ENCODE results near the gene LCMT1.
"Not testable (repeated sequence)": the region's sequence is repeated elsewhere in the genome, so short reads cannot be mapped to it uniquely, and the experiment has no call there.

The LCMT1 gene

DNA sequence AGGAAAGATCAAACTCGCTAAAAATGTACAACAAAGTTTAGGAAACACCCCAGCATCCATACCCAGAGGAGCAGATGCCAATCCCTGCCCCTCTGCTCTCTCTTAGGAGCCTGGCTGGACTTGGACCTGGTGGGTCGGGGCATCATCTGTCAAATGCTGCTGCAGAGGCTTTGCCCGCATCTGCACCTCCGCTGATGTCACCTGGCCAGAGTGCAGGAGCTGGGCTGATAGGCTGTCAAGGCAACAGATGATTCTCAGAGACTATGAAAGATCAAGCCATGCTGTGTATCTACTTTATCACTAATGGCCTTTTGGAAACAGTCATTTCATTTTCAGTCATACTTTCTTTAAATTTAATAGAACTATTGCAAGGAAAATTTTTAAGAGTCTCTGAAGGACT is 15.9 kb upstream of the LCMT1 start:
- no peak for DNase-seq (ENCODE audit: low spot score)

DNA sequence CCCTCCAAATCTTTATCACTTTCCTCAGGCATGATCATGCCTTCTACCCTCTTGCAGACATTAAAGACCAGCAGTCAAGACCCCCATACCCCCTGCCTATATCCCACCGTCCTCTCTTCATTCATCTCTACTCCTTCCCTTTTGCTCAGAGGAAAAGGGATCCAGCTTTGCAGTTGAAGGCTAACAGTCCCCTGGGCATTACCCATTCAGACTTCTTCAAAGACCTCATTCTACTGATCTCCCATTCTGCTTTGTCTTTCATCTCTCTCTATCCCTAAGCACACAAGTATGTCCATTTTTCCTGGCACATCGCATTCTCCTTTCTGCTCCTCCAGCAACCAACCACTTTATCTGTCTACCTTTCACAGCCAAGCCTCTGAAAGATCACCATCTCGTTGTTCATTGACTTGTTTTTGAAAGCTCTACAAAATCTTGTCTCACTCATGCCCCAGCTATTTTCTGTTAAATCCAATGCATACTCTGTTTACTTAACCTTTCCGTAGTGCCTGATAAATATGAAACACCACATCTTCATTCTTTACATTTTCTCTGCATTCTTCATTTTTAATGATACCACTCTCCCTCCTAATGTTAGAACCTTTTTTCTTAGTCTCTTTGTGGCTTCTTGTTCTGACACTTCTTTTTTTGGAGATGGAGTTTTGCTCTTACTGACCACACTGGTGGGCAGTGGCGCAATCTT is 14.1 kb upstream of the LCMT1 start:
- DNase-seq (ENCODE audit: low spot score): no peak

DNA sequence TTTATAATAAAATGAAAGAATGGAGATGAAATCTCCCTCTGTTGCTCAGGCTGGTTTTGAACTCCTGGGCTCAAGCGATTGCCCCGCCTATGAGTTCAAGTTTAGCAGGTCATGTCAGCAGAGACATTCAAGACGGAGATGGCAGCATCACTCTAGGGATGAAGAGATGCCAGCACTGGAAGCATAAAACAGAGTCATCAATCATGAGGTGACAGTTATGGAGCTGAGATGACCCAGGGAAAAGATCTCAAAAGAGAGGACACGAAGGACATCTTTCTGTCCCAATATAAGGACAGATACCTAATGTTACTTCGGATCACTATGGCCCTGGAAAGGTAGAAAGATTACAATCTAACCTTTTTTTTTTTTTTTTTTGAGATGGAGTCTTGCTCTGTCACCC is 11.0 kb upstream of the LCMT1 start:
- DNase-seq (ENCODE audit: low spot score): no peak

DNA sequence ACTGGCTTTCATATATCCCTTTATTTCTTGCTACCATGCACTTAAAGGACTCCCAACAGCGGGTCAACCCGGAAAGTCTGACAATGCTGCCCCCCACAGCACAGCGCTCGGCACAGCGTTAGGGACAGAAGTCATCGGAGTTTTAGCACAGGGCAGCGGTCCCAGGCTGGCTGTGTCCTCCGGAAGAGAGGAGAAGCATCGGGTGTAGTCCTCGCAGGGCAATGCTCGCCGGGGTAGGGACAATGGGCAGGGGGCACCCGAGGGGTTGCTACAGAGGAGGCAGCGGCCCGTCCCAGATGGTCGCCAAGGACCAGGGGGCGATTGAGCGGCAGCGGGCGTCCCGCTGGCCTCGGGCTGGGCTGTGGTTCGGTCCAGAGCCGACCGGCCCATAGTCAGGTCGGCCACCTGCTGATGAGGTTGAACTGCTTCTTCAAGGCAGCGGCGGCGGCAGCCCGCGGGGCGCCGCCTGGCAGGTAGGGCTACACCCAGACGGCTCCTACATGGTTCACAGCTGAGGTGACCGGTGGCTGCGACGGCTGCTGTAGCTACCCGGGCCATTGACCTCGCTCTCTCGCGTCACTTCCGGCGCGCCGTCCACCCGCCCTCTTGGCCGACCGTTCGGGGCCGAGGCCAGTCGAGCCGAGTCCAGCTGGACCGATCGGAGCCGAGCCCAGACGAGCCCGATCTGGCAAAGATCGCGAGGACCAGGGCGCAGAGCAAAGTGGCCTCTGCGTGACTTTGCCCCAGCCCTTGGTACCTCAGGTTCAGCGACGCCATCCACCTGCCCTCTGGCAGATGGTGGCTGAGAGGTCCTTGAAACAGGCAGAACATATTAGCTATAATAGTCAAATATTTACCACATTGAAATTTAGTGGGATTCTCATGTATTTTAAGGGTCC is 4.7 kb upstream of the LCMT1 start:
- DNase-seq (ENCODE audit: low spot score): peak; percentile 90

DNA sequence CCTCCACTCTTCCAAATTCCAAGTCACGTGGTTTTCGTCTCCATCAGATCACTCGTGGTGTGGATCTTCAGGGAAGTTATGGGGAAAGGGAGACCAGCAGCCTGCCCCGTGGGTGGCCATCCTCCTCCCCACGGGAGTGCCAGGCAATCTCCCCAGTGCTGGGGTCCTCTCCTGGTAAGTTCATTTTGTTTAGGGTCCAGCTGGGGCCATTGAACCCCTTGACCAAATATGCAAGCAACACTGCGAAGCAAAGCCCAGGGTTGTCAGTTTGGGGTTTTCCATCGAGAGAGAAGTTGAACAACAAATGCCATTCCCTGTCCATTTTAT is 4.1 kb upstream of the LCMT1 start:
- no peak for DNase-seq (ENCODE audit: low spot score)

DNA sequence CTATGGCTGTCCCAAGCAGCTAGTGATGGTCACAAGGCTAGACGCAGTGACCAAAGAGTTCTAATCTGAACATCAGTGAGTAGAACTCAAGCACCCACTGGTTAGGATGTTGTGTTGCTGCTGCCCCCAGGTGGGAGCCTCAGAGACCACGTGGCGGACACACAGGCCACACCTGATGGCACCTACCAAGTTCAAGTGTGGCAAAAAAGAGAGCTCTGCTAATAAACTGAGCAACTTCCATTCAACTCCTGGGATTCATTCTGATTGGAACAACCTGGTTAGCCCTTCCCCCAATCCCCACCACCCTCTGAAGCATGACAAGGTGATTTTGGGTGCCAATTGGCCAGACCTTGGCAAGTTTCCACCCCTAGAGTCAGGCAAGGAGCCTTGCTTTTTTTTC is 3.5 kb upstream of the LCMT1 start:
- DNase-seq (ENCODE audit: low spot score): no peak

DNA sequence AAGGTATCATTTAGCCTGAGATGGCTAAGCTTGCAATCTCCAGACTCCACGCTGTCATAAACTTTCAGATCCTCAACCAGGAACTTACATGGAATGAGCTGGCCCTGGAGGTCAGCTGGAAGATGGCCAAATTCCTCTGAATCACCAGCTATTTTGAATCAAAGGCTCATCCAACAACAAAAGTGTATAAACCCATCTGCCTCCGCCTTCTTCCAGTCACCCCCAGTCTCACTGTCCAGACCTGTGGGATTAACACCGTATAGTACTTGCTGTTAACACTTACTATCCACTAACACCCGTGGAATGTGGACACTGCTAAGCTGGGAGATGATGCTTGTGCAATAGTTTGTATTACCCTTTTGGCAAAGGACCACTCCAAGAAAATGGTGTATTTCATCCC is 1.9 kb upstream of the LCMT1 start:
- DNase-seq (ENCODE audit: low spot score): peak; percentile 89

DNA sequence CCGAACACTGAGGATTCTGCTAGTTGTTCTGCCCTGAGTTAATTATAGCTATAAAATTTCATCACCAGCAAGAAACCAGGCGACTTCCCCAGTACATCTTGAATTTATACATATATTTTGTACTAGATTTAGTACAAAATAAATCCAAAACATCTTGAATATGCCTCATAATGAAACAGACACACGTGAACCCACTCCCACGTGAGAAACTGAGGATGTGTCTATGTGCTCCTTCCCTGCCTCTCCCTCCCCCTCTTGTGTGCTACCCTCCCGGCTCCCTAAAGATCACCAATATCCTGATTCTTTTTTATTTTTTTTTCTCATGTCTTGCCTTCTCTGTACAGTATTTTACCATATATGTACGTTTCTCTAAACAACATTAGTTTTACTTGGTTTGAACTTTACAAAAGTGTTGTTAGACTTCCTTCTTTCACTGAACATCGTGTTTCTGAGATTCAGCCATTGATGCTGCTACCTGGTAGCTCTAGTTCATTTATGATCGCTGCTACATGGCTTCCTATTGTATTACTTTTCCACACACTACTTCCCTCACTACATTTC is 1.1 kb upstream of the LCMT1 start:
- no peak for DNase-seq (ENCODE audit: low spot score)

DNA sequence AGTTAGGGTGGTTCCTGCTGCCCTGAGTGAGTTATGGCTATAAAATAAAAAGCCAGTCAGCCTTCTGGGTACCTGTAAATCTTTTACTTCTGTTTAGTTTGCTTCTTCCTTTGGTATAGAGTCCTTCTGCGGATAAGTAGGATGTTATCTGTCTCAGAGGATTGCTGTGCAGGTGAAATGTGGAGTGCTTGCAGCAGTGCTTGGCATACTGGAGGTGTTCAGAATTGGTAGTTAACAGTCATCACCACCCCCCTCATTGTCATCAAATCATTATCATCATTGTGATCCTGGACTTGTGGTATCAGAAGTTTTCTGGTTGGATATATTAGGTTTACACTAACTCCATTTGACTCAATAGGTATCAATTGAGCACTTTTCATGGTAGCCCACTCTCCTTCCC is 2.6 kb downstream of the LCMT1 start:
- no peak for DNase-seq (ENCODE audit: low spot score)

DNA sequence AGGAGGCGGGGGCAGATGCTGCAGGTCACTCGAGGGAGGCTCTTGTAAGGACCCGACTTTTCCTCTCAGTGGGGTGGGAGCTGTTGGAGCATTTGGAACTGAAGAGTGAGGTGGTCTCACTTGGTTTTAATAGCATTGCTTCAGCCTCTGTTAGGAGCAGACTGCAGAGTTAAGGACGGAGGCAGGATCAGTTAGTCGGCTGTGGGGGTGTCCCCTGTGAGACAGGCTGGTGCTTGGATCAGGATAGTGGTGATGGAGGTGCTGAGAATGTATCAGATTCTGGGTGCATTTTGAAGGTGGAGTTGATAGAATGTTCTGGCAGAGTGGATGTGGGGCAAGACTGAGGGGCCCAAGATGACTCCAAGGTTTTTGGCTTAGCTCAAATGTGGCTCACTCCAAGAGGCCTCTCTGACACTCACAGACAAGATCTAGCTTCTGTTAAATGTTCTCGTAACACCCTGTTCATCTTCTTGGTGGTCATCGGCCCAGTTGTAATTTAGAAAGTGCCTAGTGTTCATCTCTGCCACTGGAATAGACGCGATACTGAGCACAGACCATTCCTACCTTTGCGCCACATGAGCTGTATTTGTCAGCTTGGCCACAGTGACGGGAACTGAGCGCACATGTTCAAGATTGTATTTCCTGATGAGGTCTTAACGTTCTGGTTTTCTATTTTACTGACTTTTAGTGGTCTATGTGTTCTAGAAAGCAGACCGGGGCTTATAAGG is 7.5 kb downstream of the LCMT1 start:
- no peak for DNase-seq (ENCODE audit: low spot score)

DNA sequence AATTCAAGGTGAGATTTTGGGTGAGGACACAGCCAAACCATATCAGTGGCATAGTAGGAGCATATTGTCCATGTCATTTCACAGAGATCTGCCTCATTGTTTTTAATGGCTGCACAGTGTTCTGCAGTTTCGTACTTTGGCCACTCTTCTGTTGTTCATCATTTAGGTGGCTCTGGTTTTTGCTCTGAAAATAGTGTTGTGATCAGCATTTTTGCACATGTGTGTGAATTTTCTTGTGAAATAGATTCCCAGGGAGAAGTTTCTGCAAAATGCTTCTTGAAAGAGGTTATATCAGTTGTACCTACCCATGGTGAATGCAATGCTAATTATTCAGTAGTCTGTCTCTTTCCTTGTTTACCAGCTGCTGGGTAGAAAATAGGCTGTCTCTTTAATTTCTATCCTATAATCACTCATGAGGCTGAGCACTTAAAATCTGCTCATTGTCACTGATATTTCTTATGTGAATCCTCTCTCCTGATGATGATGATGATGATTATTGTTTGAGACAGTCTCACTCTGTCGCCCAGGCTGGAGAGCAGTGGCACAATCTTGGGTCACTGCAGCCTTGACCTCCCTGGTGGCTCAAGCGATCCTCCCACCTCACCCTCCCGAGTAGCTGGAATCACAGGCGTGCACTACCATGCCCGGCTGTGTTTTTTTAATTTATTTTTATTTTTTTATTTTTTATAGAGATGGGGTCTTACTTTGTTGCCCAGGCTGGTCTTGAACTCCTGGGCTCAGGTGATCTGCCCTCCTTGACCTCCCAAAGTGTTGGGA is 10.5 kb downstream of the LCMT1 start:
- no peak for DNase-seq (ENCODE audit: low spot score)

DNA sequence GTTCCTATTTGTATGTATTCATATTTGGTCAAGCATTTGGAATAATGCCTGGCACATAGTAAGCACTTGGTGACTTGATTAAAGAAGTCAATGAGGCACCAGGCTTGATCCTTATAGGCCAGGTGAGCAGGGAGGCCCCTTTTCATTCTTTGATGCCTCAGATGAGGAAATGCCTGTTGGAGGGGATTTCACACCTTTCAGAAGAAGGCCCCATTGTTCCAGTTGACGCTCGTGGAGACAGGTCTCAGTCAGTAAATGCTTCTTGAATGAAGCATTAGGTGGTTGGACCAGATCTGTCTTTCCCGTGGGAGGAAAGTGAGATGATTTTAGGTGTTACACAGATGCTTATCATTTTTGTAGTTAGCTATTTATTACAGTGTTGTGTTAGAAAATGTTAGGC is 13.0 kb downstream of the LCMT1 start:
- no peak for DNase-seq (ENCODE audit: low spot score)

DNA sequence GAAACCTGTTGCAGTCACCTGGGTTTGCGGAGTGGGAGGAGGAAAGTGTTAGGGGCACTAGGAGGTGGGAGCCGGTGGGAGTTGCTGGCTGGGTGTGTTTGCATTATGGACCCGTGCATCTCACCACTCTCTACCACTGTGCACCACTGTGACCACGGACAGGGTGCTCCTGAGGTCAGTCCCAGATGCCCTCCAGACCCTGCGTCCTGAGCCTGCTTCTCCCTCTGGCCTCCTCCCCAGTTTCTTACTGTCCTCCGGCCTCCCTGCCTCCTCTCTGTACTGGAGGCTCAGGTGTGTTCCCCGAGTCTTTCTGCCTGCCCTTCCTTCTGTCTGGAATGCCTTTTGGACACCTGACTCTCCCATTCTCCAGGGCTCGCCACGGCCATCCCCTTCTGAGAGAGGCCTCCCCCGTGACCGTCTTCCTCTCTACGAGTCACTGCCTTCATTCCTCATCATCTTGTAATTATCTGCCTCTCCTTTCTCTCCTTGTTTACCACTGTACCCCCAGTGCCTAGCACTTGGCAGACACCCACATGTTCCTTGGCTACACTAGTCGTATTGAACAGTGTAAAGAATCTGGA is 14.6 kb downstream of the LCMT1 start:
- DNase-seq (ENCODE audit: low spot score): not testable (repeated sequence)

DNA sequence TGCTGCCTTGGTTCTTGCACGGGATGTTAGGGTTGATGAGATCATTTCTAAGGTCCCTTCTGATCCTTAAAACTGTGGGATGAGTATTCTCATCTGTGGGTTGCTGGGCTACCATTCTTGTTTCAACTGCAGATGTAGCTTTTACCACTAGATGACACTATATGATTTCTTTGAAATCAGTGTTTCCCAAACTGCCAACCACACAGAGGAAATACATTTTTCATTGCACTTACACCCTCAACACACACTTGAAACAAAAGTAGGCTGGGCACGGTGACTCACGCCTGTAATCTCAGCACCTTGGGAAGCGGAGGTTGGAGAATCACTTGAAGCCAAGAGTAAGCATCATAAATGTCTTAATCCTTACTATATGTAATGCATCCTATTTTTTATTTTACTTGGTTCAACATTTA is 15.3 kb downstream of the LCMT1 start:
- no peak for DNase-seq (ENCODE audit: low spot score)

DNA sequence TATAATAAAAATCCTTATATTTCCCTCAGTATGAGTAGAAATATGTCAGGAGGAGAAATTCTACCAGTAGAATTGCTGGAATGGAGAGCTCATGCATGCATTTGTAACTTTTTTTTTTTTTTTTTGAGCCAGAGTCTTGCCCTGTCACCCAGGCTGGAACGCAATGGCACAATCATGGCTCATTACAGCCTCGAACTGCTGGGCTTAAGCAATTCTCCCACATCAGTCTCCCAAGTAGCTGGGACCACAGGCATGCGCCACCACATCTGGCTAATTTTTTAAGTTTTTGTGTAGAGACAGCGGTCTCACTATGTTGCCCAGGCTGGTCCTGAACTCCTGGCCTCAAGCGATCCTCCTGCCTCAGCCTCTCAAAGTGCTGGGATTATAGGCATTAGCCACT is 21.2 kb downstream of the LCMT1 start:
- not testable (repeated sequence) for DNase-seq (ENCODE audit: low spot score)

DNA sequence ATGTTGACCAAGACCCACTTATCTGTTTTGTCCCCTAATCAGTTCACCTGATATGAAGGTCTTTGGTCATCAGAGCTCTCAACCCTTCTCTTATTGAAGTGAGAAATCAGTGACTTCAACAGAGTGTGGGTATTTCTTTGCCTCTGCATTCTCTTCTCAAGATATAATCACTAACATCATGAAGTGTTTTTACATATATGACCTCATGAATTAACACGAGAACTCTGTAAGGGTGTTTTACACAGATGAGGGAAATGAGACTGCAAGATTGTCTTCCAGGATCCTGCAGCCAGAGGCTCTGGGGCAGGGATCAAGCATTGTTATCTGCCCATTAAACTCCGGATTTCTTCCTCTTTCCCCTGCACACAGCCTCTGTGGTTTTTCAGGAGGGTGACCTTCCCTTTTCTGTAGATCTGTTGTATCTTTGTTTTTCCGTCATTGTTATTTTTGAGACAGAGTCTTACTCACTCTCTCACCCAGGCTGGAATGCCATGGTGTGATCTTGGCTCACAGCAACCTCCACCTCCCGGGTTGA is 22.7 kb downstream of the LCMT1 start:
- DNase-seq (ENCODE audit: low spot score): no peak

DNA sequence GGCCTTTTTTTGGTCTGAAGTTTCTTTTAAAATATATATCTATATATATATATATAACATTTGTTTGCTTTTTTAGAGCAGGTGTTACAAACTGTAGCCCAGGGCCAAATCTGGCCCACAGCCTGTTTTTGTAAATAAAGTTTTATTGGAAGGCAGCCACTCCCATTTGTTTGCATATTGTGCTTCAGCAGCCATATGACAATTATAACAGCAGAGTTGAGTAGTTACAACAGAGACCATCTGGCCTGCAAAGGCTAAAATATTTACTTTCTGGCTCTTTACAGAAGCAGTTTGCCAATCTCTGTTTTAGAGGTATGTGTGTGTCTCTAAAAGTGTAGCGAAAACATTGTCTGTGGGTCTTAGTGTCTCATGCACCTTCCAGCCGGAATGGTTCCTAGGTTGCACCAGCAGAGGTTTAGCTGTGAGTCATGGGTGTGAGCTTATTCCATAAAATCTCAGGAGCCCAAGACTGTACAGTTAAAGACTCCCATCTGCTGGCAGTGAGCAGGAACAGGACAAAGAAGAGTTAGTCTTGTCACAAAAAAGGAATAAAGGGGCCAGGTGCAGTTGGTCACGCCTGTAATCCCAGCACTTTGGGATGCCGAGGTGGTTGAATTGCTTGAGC is 23.8 kb downstream of the LCMT1 start:
- peak; percentile 14 for DNase-seq (ENCODE audit: low spot score)

DNA sequence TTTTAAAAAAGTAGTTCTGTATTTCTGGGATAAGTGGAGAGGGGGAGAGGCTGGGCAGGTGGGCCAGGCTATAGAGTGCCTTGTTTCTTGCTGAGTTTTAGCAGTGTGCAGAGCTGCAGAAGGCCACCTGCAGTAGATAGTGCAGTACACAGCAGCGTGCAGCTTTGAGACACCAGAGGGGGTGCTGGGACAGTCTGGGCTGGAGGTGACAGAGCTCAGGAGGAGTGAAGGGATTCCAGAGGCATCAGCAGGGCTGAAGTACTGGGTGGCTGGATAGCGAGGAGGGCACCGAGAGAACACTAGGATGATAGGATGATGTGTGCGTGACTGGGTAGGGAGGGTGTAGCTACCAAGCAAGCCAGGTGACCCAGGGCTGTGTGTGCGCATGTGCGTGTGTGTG is 26.6 kb downstream of the LCMT1 start:
- DNase-seq (ENCODE audit: low spot score): no peak

DNA sequence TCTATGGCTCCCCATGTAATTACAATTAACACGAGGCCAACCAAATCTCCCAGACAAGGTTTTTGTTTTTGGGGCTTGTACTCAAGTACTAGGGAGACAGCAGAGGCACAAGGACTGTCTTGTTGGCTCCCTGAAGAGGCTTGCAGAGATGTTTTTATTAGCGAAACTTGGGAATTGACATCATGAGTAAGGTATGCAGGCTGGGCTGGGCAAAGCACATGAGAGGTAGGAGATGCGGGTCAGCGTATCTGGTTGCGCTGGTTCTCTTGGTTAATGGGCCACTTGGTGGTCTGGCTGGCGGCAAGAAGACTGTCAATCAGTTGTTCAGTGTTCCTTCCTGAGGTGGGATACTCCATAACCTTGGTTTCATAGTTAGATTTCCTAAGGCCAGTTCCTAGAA is 28.9 kb downstream of the LCMT1 start:
- DNase-seq (ENCODE audit: low spot score): no peak

DNA sequence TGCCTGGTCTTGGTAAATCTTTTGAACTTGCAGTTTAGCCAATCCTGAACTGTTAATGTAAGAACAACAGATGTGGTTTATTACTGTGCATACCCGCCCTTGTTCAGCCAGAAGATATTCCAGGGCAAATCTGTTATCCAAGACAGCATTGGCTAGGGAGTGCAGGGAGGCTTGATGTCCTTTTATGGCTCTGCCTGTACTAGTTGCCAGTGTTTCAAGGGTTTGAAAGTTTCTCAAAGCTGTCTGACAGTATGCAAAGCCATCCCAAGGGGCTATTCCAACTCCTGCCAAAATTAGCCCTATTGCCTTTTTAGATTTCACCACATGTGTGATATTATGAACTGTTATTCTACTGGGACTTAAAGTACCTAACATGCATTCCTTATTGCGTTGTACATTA is 30.1 kb downstream of the LCMT1 start:
- no peak for DNase-seq (ENCODE audit: low spot score)

DNA sequence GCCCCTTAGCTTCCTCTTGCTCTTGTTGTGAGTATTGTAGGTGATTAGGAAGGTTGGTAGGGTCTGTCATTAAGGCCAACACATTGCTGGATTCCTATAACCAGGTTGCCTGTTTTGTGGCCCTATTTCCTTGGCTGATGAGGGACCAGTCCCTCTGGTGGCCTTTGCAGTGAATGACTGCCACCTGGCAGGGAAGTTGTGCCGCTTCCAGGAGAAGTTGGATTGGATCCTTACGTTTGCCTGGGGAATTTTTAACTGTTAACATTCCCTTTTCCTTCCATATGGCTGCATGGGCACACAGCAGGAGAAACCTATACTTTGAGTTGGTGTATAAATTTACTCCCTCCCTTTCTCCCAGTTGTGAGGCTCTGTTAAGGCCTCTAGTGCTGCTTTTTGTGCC is 32.4 kb downstream of the LCMT1 start:
- DNase-seq (ENCODE audit: low spot score): no peak
